Transverse colon (tissue), 4 donors: ENCODE data around the gene NR5A2.

Experiments used
- EP300 ChIP-seq: sonication (generic); formaldehyde crosslinking; IDR thresholded peaks from one replicate; pipeline ENCODE4 v1.6.1; 2017; ENCODE audit warnings: antibody characterized with exemption, low read depth
- POLR2AphosphoS5 ChIP-seq, 3 donors: sonication (generic); formaldehyde crosslinking; IDR thresholded peaks; one replicate each; pipeline ENCODE4 v1.6.1; 2016; ENCODE audit warnings: antibody characterized with exemption in 3 of 3
- TF ChIP-seq, protein P1 (sequence below), 5 experiments: fragments of 200-600 bp in 3 of 5; fragments of 450-650 bp in 2 of 5; sonication (generic) in 3 of 5; IDR thresholded peaks; 1 replicate in 2 of 5; 2 replicates in 3 of 5; pipeline ENCODE4 v1.5.1; 2016 to 2017; ENCODE audit warnings: antibody characterized with exemption in 5 of 5, inconsistent platforms in 3 of 5, mild to moderate bottlenecking in 2 of 5, moderate library complexity in 1 of 5

DNA sequence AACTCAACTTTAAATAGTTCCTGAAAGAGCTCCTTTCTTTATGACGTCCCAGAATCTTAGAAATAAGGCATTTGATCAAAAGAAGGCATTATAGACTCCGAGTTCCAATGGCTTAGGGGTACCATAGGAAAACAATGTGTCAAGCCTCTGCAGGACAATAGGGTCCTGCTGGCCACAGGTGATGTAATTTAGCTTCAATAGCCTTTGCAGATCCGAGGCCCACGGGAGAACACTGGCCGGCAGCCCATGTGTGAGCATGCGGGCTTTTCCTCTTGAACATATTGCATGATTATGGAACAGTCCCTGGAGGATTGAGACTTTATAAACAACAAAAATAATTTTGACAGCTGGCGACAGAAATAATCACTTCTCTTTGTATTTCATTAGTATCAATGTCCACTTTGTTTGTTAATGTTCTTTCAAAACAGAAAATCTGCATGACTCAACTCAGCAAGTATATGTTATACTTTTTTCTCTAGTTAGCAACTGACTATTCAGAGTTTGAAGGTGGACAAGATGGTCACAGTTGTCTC, 49.0 kb upstream of the NR5A2 start:
- TF ChIP-seq, protein P1, sequence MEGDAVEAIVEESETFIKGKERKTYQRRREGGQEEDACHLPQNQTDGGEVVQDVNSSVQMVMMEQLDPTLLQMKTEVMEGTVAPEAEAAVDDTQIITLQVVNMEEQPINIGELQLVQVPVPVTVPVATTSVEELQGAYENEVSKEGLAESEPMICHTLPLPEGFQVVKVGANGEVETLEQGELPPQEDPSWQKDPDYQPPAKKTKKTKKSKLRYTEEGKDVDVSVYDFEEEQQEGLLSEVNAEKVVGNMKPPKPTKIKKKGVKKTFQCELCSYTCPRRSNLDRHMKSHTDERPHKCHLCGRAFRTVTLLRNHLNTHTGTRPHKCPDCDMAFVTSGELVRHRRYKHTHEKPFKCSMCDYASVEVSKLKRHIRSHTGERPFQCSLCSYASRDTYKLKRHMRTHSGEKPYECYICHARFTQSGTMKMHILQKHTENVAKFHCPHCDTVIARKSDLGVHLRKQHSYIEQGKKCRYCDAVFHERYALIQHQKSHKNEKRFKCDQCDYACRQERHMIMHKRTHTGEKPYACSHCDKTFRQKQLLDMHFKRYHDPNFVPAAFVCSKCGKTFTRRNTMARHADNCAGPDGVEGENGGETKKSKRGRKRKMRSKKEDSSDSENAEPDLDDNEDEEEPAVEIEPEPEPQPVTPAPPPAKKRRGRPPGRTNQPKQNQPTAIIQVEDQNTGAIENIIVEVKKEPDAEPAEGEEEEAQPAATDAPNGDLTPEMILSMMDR (IDR thresholded peaks at IDR 0.05): no peak
- no peak for TF ChIP-seq EP300
- TF ChIP-seq POLR2AphosphoS5 (IDR thresholded peaks at IDR 0.05): no peak
